IMR-90 (cell line): ENCODE measurements around the gene ANTXR1.

ENCODE experiments used
- POLR2A ChIP-seq: IDR thresholded peaks from 2 replicates; pipeline ENCODE4 v1.6.1; 2012; ENCODE audit warnings: mild to moderate bottlenecking, low read depth, low read length
- TF ChIP-seq, protein P1 (sequence below): conservative IDR thresholded peaks from 2 replicates; pipeline ENCODE4 v1.5.1; 2012; ENCODE audit warnings: mild to moderate bottlenecking, low read depth, low read length, improper control_type of control experiment

DNA sequence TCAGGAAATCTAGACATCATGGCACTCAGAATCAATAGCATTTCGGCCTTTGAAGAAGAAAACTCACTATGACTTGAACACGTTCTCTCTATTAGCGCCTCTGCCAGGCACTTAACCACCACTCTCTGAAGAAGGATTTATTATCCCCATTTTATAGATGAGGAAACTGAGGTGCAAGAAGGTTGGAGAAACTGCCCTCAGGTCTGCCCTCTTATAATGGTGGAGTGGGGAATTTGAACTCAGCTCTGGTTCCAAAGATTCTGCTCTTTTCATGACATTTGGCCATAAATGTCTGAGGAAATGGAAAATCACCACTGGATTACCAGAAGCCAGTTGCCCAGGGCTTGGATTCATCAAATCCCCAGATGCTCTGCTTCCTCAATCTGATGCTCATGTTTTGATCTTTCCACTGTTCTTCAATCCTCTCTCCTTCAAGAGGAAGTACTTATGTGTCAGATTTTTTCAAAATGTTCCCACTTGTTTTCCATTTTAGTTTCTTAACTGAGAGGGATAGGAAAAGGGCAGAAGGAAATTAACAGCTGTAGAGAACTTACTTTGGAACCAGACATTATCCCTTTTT lies 68.1 kb downstream of the ANTXR1 start:
- TF ChIP-seq, protein P1, sequence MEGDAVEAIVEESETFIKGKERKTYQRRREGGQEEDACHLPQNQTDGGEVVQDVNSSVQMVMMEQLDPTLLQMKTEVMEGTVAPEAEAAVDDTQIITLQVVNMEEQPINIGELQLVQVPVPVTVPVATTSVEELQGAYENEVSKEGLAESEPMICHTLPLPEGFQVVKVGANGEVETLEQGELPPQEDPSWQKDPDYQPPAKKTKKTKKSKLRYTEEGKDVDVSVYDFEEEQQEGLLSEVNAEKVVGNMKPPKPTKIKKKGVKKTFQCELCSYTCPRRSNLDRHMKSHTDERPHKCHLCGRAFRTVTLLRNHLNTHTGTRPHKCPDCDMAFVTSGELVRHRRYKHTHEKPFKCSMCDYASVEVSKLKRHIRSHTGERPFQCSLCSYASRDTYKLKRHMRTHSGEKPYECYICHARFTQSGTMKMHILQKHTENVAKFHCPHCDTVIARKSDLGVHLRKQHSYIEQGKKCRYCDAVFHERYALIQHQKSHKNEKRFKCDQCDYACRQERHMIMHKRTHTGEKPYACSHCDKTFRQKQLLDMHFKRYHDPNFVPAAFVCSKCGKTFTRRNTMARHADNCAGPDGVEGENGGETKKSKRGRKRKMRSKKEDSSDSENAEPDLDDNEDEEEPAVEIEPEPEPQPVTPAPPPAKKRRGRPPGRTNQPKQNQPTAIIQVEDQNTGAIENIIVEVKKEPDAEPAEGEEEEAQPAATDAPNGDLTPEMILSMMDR, result no peak
- TF ChIP-seq POLR2A, result no peak
